Neural progenitor cell (in vitro differentiated cells): ENCODE measurements around the gene SUPT3H.

ENCODE experiments used
- EZH2 ChIP-seq: fragments of 200-600 bp; sonication (generic); IDR thresholded peaks from 2 replicates; pipeline ENCODE4 v1.6.1; 2017; ENCODE audit warnings: antibody characterized with exemption, mild to moderate bottlenecking, moderate library complexity
- TF ChIP-seq, protein P1 (sequence below): fragments of 200-600 bp; sonication (generic); IDR thresholded peaks from 2 replicates; pipeline ENCODE4 v1.5.1; 2017; ENCODE audit warnings: antibody characterized with exemption, mild to moderate bottlenecking

DNA sequence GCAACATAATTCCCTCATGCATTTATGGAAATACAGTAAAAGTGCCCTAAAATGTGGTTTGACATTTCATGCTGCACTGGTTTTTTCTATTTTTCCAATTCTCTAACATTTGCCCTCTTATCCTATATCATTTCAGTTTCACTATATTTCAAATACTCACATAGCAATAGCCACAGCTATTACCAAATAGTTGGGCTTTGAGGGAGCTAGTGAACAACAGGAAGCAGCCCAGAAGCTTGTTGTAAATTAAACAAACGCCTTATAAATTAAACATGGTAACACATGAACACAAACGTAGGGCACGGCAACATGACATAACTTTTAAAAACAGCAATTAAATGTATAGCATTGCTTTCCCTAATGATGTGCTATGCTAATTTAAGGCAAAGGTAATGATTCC, 521.3 kb downstream of the SUPT3H start:
- TF ChIP-seq, protein P1, sequence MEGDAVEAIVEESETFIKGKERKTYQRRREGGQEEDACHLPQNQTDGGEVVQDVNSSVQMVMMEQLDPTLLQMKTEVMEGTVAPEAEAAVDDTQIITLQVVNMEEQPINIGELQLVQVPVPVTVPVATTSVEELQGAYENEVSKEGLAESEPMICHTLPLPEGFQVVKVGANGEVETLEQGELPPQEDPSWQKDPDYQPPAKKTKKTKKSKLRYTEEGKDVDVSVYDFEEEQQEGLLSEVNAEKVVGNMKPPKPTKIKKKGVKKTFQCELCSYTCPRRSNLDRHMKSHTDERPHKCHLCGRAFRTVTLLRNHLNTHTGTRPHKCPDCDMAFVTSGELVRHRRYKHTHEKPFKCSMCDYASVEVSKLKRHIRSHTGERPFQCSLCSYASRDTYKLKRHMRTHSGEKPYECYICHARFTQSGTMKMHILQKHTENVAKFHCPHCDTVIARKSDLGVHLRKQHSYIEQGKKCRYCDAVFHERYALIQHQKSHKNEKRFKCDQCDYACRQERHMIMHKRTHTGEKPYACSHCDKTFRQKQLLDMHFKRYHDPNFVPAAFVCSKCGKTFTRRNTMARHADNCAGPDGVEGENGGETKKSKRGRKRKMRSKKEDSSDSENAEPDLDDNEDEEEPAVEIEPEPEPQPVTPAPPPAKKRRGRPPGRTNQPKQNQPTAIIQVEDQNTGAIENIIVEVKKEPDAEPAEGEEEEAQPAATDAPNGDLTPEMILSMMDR: no peak
- TF ChIP-seq EZH2: no peak
